NCI-H82 treated with DMSO at 0.1 percent for 48 hours (cell line): ENCODE results near the gene TLX1.

Experiments
- DNase-seq: peaks from one replicate; lab custom pipeline; 2025; ENCODE audit not compliant: unreplicated experiment; lab: John Stamatoyannopoulos, UW

Gene TLX1

DNA sequence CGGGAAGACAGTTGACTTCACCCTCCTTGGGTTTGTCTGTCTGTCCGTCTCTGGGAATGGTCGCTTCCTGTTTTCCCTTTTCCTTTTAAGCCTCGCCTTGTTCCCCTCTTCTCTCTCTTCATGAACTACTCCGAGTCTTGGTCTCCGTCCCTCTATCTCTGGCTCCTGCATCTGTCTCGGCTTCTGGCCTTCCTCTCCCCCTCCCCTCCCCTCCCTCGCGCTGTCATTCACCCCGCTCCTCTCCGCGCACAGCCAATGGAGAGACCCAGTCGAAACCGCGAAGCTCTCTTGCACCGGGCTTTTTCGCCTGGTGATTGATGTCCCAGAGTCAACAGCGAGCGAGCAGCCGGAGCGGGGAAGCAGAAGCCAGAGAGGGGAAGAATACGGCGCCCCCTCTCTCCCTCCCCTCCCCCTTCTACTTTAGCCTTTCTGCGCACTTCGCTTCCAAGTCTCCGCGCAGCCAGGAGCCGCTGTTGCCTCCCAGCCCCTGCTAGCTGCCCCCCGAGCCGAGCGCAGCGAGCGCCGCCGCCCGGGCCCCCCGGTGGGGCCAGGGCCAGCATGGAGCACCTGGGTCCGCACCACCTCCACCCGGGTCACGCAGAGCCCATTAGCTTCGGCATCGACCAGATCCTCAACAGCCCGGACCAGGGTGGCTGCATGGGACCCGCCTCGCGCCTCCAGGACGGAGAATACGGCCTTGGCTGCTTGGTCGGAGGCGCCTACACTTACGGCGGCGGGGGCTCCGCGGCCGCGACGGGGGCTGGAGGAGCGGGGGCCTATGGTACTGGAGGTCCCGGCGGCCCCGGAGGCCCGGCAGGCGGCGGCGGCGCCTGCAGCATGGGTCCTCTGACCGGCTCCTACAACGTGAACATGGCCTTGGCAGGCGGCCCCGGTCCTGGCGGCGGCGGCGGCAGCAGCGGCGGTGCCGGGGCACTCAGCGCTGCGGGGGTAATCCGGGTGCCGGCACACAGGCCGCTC, at the start of gene TLX1:
Gene TLX1 (plus strand): TSS at position 317 of the 978 bp plus-strand sequence. CDS start 242 bp downstream, at position 559.
- DNase-seq: peak; percentile 59

DNA sequence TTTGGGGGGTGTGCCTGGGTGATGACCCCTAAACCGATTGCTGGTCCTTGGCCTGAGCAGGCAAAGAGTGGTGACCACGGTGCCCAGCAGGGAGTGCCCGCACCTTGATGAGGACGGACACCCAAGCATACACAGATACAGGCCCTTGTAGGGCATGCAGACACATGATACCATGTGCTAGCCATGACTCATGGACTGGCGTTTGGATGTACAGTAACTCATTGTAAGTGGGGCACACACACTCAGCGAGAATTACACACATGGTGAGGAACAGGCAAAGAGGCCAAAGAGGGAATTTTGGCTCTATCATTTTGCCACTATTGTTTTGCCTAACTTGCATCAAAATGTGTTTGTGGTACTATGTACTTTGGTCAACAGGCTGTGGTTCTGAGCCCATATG, 45.3 kb upstream of the TLX1 start:
- DNase-seq: no peak

DNA sequence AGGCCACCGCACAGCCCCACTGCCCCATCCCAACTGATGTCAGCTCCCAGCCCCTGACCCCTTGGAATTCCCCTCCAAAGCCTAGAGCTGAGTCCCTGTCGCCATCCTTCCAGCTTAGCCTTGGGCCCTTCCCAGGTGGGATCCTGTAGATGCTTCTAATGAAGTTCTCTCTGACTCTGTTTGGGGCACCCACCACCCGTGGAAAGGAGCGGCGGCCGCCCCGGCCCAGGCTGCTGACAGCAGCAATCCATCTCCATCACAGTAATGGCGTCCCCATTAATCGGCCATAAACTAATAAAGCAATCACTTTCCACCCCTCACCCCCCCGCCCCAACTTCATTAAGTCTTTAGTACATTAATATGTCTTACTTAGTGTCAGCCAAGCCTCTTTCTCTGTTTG, 43.7 kb upstream of the TLX1 start:
- DNase-seq: peak; percentile 56

DNA sequence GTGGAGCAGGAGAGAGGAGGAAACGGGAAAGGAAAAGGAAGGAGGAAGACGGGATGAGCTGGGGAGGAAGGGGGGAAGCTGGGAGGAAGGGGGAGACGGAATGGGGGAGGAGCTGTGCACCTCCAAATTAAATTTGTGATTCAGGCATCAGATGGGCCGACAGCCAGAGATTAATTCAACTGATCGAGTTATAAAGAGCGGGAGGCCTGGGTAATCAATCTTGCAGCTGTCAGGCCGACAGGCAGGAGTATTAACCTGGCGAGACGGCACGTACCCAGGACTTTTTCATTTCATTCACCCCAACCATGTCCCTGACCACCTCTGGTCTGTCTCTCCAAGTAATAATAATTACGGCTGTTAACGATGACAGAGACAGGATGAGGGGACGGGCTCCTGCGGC, 43.1 kb upstream of the TLX1 start:
- DNase-seq: peak; percentile 42

DNA sequence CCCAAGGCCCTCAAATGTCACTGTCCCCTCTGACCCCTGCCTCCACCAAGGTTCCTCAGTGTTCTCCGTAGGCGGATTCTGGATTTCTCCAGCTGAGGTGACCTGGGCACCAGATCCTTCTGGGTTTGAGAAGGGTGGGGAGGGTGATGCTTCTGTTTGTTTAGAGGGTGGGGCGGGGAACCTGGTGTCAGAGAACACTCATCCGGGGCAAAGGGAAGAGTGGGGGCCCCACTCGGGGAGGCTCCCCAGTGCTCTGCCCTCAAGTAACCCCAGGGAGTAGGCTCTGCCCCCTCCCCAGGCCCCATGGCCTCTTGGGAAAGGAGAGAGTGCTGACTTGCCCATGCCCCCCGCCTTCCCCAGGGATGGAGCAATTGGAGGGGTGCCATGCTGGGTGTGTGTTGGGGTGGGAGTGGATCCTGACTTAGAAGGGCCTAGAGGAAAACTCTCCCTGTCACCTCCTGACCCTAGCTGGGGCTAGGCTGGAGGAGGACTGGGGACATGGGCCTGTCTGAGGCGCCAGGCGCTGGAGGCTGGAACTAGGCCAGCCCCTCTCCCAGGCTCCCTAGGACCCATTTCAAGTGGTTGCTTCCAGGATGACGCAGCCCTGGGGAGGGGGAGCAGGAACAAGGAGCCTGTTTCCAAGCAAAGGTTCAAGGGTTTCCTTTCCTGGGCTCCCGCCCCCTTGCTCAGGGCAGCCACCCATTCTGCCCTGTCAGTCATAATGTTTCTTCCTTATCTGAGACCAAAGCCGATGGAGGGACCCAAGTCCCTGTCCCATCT, 41.4 kb upstream of the TLX1 start:
- no peak for DNase-seq

DNA sequence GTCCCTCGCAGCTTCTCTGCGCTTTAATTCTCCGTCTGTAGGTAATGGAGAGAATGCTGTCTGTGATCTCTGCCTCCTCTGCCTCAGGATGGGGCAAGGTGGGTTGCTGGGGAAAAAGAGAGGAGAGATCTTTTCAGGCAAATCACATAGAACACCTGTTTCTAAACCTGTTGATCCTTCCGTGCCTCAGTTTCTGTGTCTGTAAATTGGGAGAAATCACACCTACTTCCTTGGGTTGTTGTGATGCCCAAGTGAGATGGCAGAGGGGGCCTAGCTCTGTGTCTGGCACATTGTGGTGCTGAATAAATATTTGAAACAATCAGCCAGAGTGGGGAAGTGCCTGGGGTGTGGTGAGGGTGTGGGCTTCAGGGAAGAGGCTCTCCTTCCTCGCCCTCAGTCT, 40.5 kb upstream of the TLX1 start:
- no peak for DNase-seq

DNA sequence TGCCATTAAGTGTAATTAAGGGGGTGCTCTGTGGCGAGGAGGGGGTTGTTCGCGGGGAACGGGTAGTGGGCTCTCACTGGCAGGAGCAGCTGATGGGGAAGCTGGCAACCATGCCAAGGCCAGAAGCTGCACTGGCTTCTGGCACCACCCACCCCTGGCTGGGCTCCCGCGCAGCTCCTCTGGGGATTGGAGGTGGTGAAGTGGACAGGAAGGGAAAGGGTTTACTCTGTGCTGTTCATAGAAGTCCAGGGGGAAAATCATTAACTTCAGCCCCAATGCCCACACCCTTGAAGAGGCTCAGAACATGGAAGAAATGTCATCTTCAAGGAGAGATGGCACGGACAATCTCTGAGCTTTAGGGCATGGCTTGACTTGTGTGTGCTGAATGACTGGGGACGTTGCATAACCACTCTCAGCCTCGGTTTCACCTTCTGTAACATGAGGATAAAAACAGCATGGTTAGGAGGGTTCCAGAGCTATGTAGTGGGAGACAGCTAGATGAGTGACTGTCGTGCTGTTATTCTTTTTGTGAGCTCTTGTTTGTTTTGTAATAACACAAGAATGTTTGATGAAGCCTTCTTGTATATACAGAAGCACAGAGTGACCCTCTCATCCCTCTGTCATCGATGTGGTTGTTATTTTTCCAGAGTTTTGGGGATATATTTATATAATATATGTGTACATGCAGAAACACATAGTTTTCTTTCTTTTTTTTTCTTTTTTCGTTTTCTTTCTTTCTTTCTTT, 39.4 kb upstream of the TLX1 start:
- DNase-seq: no peak

DNA sequence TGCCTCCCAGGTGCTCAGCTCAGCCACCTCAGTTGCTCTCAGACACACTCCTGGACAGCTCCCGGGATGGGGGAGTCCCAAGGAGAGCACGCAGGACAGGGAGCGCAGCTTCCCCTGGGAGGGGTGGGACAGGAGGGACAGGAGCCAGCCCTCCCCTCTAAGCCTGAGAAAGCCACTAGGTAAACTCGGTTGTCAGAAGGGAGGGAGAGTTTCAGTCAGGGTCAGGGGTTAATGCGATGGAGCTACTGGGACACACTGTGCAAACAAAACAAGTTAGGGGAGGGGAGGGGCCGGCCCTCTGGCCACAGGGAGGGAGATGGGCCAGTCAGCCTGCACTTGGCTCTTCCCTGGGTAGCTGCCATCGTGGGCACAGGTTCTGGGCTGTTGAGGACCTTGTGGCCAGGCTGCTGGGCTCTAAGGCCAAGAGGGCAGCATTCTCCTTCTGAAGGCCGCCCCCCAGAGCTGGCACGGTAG, 38.2 kb upstream of the TLX1 start:
- DNase-seq: no peak

DNA sequence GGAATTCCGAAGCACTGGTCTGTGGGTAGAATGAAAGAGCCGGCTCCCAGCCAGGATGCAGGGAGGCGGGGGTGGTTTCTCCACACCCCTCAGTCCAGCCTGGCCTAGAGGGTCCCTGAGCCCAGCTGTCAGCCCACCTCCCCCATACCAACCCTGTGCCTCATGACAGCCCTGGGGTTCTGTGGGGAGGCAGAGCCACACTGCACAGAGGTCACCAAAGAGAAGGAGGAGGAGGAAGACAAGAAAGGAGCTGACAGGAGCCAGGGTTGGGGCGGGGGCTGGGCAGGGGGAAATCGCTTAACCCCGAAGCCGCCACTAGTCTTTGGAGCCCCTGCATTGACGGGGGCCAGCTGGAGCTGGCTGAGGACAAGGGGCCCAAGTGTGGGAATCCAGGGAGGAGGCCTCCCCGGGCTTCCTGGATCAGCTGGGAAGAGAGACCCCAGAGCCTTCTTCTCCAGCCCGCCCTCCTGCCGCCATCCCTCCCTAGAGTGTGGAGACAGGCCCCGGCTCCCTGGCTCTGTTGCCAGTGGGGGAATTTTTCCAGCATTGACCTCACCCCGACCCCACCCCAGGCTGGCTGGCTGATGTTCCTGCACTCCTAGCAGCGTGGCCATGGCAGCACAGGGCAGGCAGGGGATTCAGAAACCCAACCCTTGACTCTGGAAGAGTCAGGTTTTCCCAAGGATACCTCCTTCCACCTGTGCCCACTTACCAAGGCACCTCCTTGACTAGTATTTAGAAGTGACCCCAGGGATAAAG, 36.8 kb upstream of the TLX1 start:
- no peak for DNase-seq

DNA sequence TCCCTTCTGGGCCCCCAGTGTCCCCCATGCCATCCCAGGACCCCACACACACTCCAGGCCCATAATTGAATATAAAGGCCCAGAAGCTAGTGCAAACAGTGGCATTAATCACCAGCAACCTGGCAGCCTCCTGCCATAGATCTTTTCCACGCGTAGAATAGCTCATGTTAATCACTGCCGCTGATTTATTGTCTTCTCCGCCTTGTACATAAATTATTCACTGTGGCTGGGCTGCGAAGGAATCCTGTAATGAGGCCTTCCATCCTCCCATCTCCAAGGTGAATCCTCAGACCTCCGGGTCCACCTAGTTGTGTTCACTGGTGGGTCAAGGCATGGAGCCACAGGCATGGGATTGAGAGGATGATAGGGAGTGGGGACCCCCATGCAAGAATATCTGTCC, 36.1 kb upstream of the TLX1 start:
- no peak for DNase-seq

DNA sequence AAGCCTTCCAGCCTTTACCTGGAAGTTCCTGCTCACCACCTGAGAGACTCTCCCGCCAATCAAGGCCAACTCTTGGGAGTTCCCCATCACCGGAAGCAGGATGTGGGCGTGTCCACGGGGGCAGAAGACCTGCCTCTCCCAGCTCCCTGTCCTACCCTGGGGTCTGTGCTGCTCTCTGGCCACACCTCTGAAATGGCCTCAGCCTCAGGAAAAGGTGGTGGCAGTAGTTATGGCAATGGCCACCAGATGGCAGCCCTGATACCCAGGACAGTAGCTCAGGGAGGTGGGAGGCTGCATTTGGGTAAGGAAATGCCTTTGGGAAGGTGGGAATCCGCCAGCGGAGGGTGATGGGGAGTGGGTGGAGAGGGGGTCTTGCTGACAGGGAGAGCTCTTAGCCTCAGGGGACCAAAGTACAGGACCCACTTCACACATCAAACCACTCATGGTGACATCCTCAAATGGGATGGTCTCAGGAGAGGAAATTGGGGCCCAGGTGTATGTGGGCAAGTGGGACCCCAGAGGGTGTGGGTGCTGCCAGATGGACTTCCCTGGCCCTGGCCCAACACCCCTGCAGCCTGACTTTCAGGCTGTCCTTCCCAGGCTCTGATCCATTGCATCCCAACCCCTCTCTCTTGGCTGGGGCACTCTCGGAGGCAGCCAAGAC, 35.4 kb upstream of the TLX1 start:
- DNase-seq: peak; percentile 37

DNA sequence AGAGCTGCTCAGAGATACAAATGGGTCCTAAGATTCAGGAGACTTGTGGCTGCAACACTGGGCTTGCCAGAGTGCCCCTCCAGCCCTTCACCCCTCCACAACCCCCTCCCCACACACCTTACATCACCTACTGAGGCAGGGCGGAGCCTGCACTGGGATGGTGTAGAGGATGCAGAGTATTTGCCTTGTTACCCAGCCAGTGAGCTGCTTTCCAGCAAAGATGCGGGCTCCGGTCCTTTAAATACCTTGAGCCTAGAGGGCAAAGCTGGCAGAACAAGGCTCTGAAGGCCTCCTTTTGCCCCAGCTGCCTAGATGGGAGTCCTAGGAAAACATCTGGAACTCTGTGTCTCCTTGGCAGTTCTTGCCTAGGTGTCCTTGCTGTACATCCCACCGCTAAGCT, 34.7 kb upstream of the TLX1 start:
- DNase-seq: no peak

DNA sequence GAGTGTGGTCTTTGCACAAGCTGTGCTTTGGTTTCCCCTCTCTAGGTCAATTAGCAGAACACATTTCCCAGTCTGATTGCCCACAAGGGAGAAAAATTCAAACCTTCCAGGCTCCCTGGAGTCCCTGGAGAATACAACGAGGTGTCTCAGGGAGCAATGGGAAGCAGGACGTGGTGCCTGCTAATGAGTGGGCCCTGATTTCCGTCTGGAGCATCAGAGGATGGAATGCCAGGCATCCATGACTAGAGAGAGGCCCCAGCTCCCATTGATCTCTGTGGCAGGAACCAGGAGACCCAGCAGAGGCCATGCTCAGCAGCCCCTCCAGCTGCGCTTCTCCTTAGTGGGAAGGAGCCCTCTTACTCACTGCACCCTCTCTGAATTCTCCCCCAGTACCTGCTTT, 33.2 kb upstream of the TLX1 start:
- no peak for DNase-seq

DNA sequence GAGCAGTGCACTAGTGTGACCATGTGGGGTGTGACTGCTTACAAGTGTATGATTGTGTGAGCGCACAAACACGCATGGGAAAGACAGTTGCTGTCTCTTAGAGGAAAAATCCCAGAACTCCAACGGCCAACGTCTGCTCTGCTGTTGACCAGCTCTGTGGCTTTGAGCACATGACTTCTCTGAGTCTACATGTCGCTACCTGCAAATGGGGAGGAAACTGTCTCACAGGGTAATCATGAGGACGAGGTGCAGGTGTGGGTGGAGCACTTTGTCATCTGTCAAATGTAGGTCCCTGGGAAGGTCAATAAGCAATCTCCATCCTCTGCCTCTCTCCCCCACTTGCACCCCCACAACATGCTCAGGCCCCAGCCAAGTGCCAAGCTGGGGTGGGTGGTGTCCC, 31.2 kb upstream of the TLX1 start:
- no peak for DNase-seq

DNA sequence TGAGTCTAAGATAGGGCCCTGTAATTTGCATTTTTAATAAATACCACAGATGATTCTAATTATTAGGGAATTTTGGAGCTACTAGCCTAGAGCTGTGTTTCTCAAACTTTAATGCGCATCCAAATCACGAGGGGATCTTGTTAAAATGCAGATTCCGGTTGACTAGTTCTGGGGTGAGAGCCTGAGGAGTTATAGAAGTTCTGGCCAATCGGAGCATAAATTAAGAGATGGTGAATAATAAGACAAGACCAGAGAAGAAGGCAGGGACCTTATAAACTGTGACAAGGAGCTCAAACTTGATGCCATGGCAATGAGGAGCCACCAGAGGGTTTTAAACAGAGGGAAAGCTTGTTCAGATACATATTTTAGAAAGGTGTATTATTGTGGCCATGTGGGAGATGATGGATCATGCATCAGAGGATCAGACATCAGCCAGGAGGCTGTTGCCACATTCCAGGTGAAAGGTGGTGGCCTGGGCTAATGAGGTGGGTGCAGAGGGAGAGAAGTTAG, 29.7 kb upstream of the TLX1 start:
- no peak for DNase-seq

DNA sequence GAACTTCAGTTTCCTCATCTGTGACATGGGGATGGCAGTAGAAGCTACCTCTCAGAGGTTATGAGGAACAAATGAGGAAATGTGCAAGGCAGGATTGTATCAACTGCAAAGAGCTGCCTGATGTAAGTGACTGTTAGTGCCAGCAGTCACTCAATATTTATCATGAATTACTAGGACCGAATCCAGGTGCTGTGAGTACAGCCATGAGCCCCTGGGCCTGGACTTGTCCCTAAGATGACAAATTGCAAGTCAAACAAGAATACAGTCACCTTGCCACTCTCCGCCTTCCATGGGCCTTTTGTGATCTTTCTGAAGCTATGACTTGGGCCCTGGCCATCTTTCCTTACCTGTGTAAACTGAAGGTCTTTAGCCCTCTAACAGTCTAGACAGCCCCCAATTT, 27.7 kb upstream of the TLX1 start:
- no peak for DNase-seq

DNA sequence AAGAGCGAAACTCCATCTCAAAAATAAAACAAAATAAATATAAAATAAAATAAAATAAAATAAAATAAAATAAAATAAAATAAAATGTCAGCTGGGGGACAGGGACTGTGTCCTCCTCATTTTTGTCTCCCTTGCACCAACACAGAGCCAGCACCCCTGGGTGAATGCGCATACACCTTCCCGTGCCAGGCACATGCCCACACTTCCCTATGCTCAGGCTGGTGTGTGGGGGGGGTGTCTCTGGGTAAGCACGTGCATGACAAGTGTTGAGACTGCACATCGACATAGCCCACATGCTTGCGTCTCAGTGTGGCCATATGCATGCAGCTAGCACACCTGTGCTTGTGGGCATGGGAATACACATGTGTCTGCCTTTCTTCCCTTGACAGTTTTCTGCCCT, 24.7 kb upstream of the TLX1 start:
- no peak for DNase-seq

DNA sequence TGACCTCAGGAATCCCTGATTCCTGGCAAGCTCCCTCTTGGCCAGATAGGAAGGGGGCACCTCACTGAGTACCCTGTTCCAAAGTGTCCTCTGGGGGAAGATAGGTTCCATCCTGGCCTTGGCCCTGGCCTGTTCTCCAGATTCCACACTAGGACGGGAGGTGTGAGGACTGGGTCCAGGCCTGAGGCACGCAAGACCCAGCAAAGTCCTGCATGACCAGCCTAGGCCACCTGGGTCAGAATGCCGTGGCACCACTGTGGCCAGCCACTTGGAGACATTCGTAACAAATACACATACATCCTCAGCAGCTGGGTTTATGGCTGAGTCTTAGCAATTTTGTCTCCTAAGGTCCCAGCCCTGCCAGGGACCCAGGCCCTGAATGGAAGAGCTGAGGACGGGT, 23.3 kb upstream of the TLX1 start:
- DNase-seq: no peak

DNA sequence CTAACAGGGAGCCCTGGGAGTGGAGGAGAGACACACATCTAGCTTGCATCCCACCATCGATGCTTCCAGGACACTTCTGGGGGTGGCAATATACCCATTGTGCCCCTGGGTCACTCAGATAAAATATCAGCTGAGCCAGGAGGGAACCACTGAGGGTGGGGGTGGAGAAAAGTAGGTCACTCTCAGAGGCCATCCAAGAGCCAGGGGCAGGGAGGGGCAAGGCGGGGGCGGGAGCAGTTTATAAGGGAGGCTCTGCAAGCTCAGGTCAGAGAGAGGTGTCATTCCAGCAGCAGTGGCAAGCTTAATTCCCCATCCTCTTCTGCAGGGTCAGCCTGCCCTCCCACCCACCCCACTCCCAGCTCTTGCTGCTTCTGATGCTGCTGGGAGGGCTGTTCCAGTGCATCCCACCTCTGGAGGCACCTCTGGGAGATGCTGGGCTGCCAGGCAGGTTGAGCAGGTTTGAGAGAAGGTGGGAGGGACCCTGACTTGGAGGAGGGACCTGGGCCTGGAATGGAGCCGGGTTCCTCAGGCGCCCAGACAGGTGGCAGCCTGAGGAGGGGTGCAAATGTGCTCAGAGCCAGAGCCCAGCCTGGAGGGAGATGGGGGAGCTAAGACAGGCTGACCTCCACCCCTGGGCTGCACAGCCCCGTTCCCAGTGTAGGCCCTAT, 20.1 kb upstream of the TLX1 start:
- no peak for DNase-seq
